B cell (primary cell): Measurements from ENCODE around the gene ADCY7. TPM values are rescaled to one million over a fixed set of nuclear protein-coding genes. Genes with fewer than 3 reads are reported as not detected.
A peak's percentile ranks its signal among the peaks of the same experiment; 100 is the strongest.

Experiments
- ATAC-seq: fragments of 200-7000 bp; cut with Tn5 transposase; one replicate; pipeline ENCODE4 v1.10.0; 2021; ENCODE audit warnings: low read depth, mild to moderate bottlenecking, moderate number of reproducible peaks, moderate library complexity
- CTCF ChIA-PET: fragments of 350-600 bp; sonication (Branson Sonifier 250); formaldehyde crosslinking; loops from one replicate; lab custom pipeline; 2021; ENCODE audit warnings: antibody characterized with exemption, inconsistent platforms; lab: Charles Lee
- POLR2A ChIA-PET: fragments of 350-600 bp; sonication (Branson Sonifier 250); formaldehyde crosslinking; loops from one replicate; lab custom pipeline; 2021; ENCODE audit warnings: antibody characterized with exemption; lab: Charles Lee
- DNase-seq: peaks from one replicate; pipeline ENCODE4 v3.0.0; 2013
- H2AFZ ChIP-seq: 2 replicates; pipeline ENCODE4 v1.6.1; 2012; ENCODE audit warnings: mild to moderate bottlenecking, low read depth, low read length; ENCODE audit not compliant: insufficient read depth, poor library complexity, severe bottlenecking
- H3K27ac ChIP-seq, 2 donors: 1 replicate in 1 of 2; 2 replicates in 1 of 2; pipeline ENCODE4 v1.5.1; 2012 to 2013; ENCODE audit warnings: low read length in 2 of 2, mild to moderate bottlenecking in 2 of 2, moderate library complexity in 1 of 2
- H3K27me3 ChIP-seq, 4 experiments: fragments of 200-600 bp in 1 of 4; sonication (generic) in 1 of 4; replicated peaks in 1 of 4; 1 replicate in 2 of 4; 2 replicates in 2 of 4; pipeline versions ENCODE4 v1.6.1 to v1.7.0; 2013 to 2016; ENCODE audit warnings: low read length in 3 of 4, mild to moderate bottlenecking in 2 of 4, mixed read lengths in 1 of 4, moderate library complexity in 1 of 4; ENCODE audit not compliant: insufficient read depth in 4 of 4, control insufficient read depth in 3 of 4; ENCODE audit errors: control extremely low read depth in 1 of 4
- H3K36me3 ChIP-seq, 2 experiments: replicated peaks in 1 of 2; 1 replicate in 1 of 2; 2 replicates in 1 of 2; pipeline versions ENCODE4 v1.6.1 to v1.7.1; 2013; ENCODE audit warnings: low read length in 1 of 2; ENCODE audit not compliant: insufficient read depth in 2 of 2, control insufficient read depth in 1 of 2; ENCODE audit errors: control extremely low read depth in 1 of 2, extremely low read depth in 1 of 2
- H3K4me1 ChIP-seq, 2 donors: fragments of 200-600 bp in 1 of 2; sonication (generic) in 1 of 2; 1 replicate in 1 of 2; 2 replicates in 1 of 2; pipeline versions ENCODE4 v1.5.1 to v1.6.1; 2013 to 2017; ENCODE audit warnings: low read length in 2 of 2; ENCODE audit not compliant: control insufficient read depth in 2 of 2, insufficient read depth in 2 of 2
- H3K4me2 ChIP-seq: replicated peaks from 2 replicates; pipeline ENCODE3; 2012; ENCODE audit warnings: mild to moderate bottlenecking, low read depth, low read length; ENCODE audit not compliant: poor library complexity, severe bottlenecking
- H3K4me3 ChIP-seq, 5 experiments: fragments of 200-600 bp in 1 of 5; sonication (generic) in 1 of 5; 1 replicate in 3 of 5; 2 replicates in 2 of 5; pipeline versions ENCODE4 v1.5.1 to v1.7.0; 2011 to 2016; ENCODE audit warnings: low read length in 4 of 5, mild to moderate bottlenecking in 4 of 5, low read depth in 2 of 5, control low read depth in 1 of 5, moderate library complexity in 1 of 5; ENCODE audit not compliant: insufficient read depth in 1 of 5; ENCODE audit errors: control extremely low read depth in 1 of 5, extremely low read depth in 1 of 5
- H3K79me2 ChIP-seq: fragments of 200-600 bp; sonication (generic); one replicate; pipeline ENCODE4 v1.6.0; 2016; ENCODE audit warnings: low read length; ENCODE audit not compliant: control insufficient read depth, insufficient read depth
- H3K9ac ChIP-seq: fragments of 200-600 bp; sonication (generic); 2 replicates; pipeline ENCODE4 v1.6.1; 2017; ENCODE audit warnings: mild to moderate bottlenecking, low read length, moderate library complexity
- H3K9me3 ChIP-seq, 3 donors: one replicate each; pipeline versions ENCODE4 v1.6.1 to v1.7.1; 2013; ENCODE audit warnings: low read length in 2 of 3; ENCODE audit not compliant: control insufficient read depth in 2 of 3, insufficient read depth in 1 of 3; ENCODE audit errors: control extremely low read depth in 1 of 3
- H4K20me1 ChIP-seq: 2 replicates; pipeline ENCODE4 v1.6.0; 2012; ENCODE audit warnings: mild to moderate bottlenecking, low read length; ENCODE audit not compliant: insufficient read depth, control insufficient read depth, poor library complexity, severe bottlenecking
- H3K27ac Mint-ChIP-seq: one replicate; pipeline ENCODE4 v1.8.0; 2021; ENCODE audit warnings: mixed read lengths
- H3K27me3 Mint-ChIP-seq: one replicate; pipeline ENCODE4 v1.8.0; 2021; ENCODE audit warnings: mixed read lengths
- H3K4me1 Mint-ChIP-seq: one replicate; pipeline ENCODE4 v1.8.0; 2021; ENCODE audit warnings: mixed read lengths
- H3K4me3 Mint-ChIP-seq: one replicate; pipeline ENCODE4 v1.8.0; 2021; ENCODE audit warnings: mixed read lengths
- H3K9me3 Mint-ChIP-seq: one replicate; pipeline ENCODE4 v1.8.0; 2022; ENCODE audit warnings: mixed read lengths; ENCODE audit not compliant: insufficient read depth
- CTCF ChIP-seq: fragments of 200-600 bp; IDR thresholded peaks from one replicate; pipeline ENCODE4 v1.8.0; 2022; ENCODE audit warnings: antibody characterized with exemption, mild to moderate bottlenecking
- EZH2 ChIP-seq: IDR thresholded peaks from 2 replicates; pipeline ENCODE4 v1.6.1; 2012; ENCODE audit warnings: borderline replicate concordance, low read depth, mild to moderate bottlenecking, moderate library complexity, low read length; ENCODE audit not compliant: insufficient read depth, poor library complexity, severe bottlenecking
- WGBS: methylation state at CpG from one replicate; pipeline ENCODE4 v1.1.5; 2013; ENCODE audit warnings: missing lambda C conversion rate; ENCODE audit not compliant: insufficient coverage; 5-methylcytosine and 5-hydroxymethylcytosine counted together
- intact Hi-C: fragments of 100-400 bp; cut with micrococcal nuclease; formaldehyde crosslinking; loops from one replicate; pipeline ENCODE4 v1.10.0; 2022
- polyA minus RNA-seq: library from RNA; depleted of rRNA, polyadenylated mRNA; stranded (reverse); fragments of >200 nt; gene quantifications from 2 replicates; pipeline ENCODE4 v1.2.3, GENCODE V29; 2012
- polyA plus RNA-seq: library from polyadenylated mRNA; depleted of rRNA; stranded (reverse); fragments of >200 nt; gene quantifications from 2 replicates; pipeline ENCODE4 v1.2.3, GENCODE V29; 2012
- total RNA-seq, 2 donors: library from RNA; stranded (reverse); fragments of 120-200 nt in 1 of 2; gene quantifications; 1 replicate in 1 of 2; 2 replicates in 1 of 2; pipeline versions ENCODE4 v1.2.3 to v1.2.4, GENCODE V29; 2013 to 2022

ADCY7 gene
- total RNA-seq (205 and 207 TPM in 2 replicates), polyA plus RNA-seq (78.4 and 108 TPM in 2 replicates), polyA minus RNA-seq (125 and 239 TPM in 2 replicates)
- total RNA-seq (2013) = 66.5 TPM

- 3% methylated on average over 24 of the region's 25 CpGs for WGBS
- DNase-seq (peak; percentile 75), ATAC-seq (peak; percentile 91)
- H3K4me1 ChIP-seq = peaks cover 35 to 44% of the 10 kb centered on the region in 2 donors
- ChIA-PET POLR2A (interaction anchor here (0.7 to 2.7 kb wide), 4 partner anchors 9 to 41 kb away, joined by 3 to 17 read pairs (median 6); no protein-coding TSS in a partner anchor), CTCF (interaction anchor here (1.2 to 8.5 kb wide), 6 partner anchors 10 to 101 kb away, joined by 3 to 63 read pairs (median 22); no protein-coding TSS in a partner anchor)
- no peak for TF ChIP-seq EZH2
- no peak for TF ChIP-seq CTCF
- H3K4me1 Mint-ChIP-seq = peaks cover 62% of the 10 kb centered on the region
- H3K79me2 ChIP-seq = peaks cover 34% of the 10 kb centered on the region
- peaks cover 0 to 3% (median 0%) of the 10 kb centered on the region in 4 experiments for H3K27me3 ChIP-seq
- peak within 1 kb of the TSS; percentile 56 to 68 (median 59) for H3K4me3 ChIP-seq
- peak within 1 kb of the TSS; percentile 43 to 79 for H3K27ac ChIP-seq
- H3K36me3 ChIP-seq = no peaks in the 10 kb centered on the region
- no peaks in the 10 kb centered on the region for H3K9me3 ChIP-seq
- H4K20me1 ChIP-seq = no peaks in the 10 kb centered on the region
- no peaks in the 10 kb centered on the region for H3K27me3 Mint-ChIP-seq
- peak within 1 kb of the TSS; percentile 68 for H3K9ac ChIP-seq
- peak within 1 kb of the TSS; percentile 68 for H2AFZ ChIP-seq
- H3K4me3 Mint-ChIP-seq = peak within 1 kb of the TSS; percentile 90
- intact Hi-C loops = loop anchor here (1.0 to 5.0 kb wide), 4 partner anchors 8 to 114 kb away; partner anchors contain the start of gene TENT4B
- peak within 1 kb of the TSS; percentile 97 for H3K27ac Mint-ChIP-seq
- H3K4me2 ChIP-seq = peak within 1 kb of the TSS; percentile 80
- no peaks in the 10 kb centered on the region for H3K9me3 Mint-ChIP-seq
Observed at GRCh38 chr16:50266337-50267091, at the start of gene ADCY7. Gene ADCY7 (plus strand): TSS chr16:50266551. CDS start chr16:50288180, 21,629 bp downstream.
